Bronchial epithelial cell (primary cell): Measurements from ENCODE around the gene DDAH2. TPM values are rescaled to one million over a fixed set of nuclear protein-coding genes. Genes with fewer than 3 reads are reported as not detected.

Experiments
- DNase-seq: peaks from one replicate; pipeline ENCODE4 v3.0.0-alpha.2; 2010; ENCODE audit warnings: low read depth
- FAIRE-seq: peaks from 2 replicates; lab custom pipeline; 2011; peaks lifted over from hg19 to GRCh38; lab: Jason Lieb, UNC
- H3K27me3 ChIP-seq: 2 replicates; pipeline ENCODE4 v1.5.1; 2011; ENCODE audit warnings: low read length; ENCODE audit not compliant: control insufficient read depth, insufficient read depth
- H3K36me3 ChIP-seq: 2 replicates; pipeline ENCODE4 v1.5.1; 2011; ENCODE audit warnings: low read length; ENCODE audit not compliant: control insufficient read depth, insufficient read depth
- H3K4me3 ChIP-seq: 2 replicates; pipeline ENCODE4 v1.5.1; 2011; ENCODE audit warnings: mild to moderate bottlenecking, low read depth, low read length, control low read depth
- CTCF ChIP-seq: IDR thresholded peaks from 2 replicates; pipeline ENCODE4 v1.5.1; 2011; ENCODE audit warnings: mild to moderate bottlenecking, moderate library complexity, low read length, control low read depth, inconsistent platforms; ENCODE audit not compliant: insufficient read depth, severe bottlenecking
- total RNA-seq: library from RNA; depleted of rRNA; stranded (reverse); fragments of >200 nt; gene quantifications from 2 replicates; pipeline ENCODE4 v1.2.1, GENCODE V29; 2014

Gene DDAH2
- total RNA-seq, 1 donor from 2014 or later = 14.5 TPM

DNA sequence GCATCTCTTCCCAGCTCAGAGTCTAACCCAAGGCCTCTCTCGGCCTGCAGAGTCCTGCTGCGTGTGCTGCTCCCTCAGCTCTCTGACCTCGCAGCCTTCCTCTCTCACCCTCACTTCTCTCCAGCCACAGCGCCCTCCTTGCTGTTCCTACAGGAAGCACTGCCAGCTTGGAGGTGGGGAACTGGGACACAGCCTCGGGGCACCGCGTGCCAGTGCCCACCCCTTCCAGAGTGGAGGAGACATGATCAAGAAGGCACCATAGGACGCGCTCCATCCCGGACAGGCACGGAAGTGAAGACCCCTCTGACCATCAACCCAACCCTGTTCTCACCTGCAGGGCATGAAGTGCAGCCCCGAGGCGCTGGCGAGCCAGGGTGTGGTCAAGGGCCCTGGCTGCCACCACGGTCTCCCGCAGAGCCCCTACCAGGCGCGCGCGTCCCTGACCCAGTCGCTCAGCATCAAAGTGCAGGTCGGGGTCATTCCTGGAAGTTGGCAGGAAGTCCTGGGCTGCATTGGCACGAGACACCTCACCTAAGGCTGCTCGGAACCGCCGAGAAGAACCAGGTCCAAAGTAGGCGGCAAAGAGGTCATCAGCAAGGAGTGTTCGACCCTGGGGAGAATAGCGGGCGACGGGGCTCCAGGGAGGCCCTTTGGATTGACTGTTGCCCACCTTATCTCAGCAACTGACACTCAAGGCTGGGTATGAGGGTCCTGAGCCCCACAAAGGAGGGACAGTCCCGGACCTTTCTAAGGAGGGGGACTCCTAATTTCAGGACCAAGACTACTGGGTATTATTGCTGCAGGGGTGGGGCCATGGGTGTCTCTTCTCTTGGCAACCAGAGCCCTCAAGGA lies 46.8 kb upstream of the DDAH2 start:
- Histone ChIP-seq H3K4me3 (no peak overlapping the region), H3K36me3 (peaks cover 14% of the 10 kb centered on the region), H3K27me3 (no peaks in the 10 kb centered on the region)
- FAIRE-seq (no peak), DNase-seq (no peak)
- TF ChIP-seq CTCF = no peak

DNA sequence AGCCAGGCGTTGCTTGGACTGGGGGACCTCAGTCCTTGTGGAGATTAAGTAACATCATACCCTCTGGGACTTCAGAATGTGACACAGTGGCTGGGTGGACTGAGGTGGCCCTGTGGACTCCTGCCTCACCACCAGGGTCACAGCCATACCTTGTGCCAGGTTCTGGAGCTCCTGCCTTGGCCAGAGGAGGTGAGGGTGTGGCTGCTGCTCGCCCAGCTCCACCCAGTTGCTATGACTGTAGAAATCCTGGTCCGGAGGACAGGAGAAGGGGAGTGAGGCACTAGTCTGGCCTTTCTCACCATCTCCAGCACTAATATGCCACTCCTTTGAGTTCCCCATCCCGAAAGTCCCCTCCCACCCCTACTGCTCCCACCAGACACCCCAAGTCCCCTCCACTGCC lies 46.1 kb upstream of the DDAH2 start:
- H3K4me3 ChIP-seq = no peak overlapping the region
- H3K36me3 ChIP-seq = peaks cover 9% of the 10 kb centered on the region
- no peak for TF ChIP-seq CTCF
- H3K27me3 ChIP-seq = no peaks in the 10 kb centered on the region
- DNase-seq (peak; percentile 19), FAIRE-seq (no peak)

GRCh38 chr6:31771992-31772358 lies 42.9 kb upstream of the DDAH2 start:
- DNase-seq (no peak), FAIRE-seq (no peak)
- TF ChIP-seq CTCF = no peak
- H3K27me3 ChIP-seq = no peaks in the 10 kb centered on the region
- no peaks in the 10 kb centered on the region for H3K36me3 ChIP-seq
- no peak overlapping the region for H3K4me3 ChIP-seq

DNA sequence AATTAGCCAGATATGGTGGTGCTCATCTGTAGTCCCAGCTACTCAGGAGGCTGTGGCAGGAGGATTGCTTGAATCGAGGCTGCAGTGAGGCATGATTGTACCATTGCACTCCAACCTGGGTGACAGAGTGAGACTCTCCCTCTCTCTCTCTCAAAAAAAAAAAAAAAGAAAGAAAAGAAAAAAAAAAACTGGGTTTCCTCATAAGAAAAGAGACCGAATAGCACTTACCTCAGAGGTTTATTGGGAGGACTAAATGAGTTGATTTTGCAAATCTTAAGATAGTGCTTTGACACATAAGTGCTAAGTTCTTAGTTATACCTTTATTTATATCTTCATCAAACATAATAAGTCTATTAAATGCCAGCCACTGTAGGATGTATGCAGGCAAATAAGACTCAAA lies 41.8 kb upstream of the DDAH2 start:
- no peak for FAIRE-seq
- Histone ChIP-seq H3K27me3 (no peaks in the 10 kb centered on the region), H3K4me3 (no peak overlapping the region), H3K36me3 (no peaks in the 10 kb centered on the region)
- TF ChIP-seq CTCF = no peak
- DNase-seq = no peak

DNA sequence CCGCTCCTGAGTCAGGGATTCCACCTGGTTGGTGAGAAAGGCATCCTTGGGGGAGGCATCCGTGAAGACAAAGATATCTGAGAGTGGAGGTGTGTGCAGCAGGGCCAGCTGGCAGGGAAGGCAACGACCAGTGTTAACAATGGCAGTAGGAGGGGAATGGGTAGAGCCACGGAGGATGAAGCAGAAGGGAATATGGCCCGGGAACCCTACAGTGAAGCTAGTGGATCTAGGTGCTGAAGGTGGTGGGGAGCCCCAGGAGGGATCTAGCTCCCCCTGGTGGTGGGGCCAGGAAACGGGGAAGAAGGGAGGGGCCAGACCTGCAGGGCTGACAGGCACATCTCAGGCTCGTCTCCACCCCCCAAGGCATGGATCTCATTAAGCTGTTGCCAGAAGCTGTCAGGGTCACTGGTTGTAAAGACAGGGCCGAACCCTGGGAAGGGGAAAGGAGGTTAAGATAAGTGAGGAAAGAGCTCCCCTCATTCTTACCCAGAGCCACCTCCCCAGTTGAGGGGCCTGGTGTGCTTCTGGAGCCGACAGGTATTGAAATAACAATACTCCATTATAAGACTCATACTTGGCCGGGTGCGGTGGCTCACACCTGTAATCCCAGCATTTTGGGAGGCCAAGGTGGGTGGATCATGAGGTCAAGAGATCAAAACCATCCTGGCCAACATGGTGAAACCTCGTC lies 40.7 kb upstream of the DDAH2 start:
- no peak overlapping the region for H3K4me3 ChIP-seq
- H3K36me3 ChIP-seq = no peaks in the 10 kb centered on the region
- no peaks in the 10 kb centered on the region for H3K27me3 ChIP-seq
- DNase-seq = peak; percentile 57
- peak; percentile 97 for TF ChIP-seq CTCF
- no peak for FAIRE-seq
